Measurements from ENCODE around the gene COL1A1. TPM values are rescaled to one million over a fixed set of nuclear protein-coding genes. Genes with fewer than 3 reads are reported as not detected.

Gene COL1A1
- total RNA-seq, 1 experiment from 2014 or later = 23.4 TPM

GRCh38 chr17:50190603-50191358 is 10.7 kb downstream of the COL1A1 start:
- ChIA-PET POLR2A (no interaction called here), CTCF (interaction anchor here (0.7 to 1.8 kb wide), 4 partner anchors 9 to 98 kb away, joined by 3 to 4 read pairs (median 3); no protein-coding TSS in a partner anchor)
- Histone ChIP-seq H3K9me3 (no peaks in the 10 kb centered on the region), H3K36me3 (ENCODE audit: control insufficient read depth, insufficient read depth, low read length) (no peaks in the 10 kb centered on the region), H3K4me1 (no peaks in the 10 kb centered on the region), H3K4me3 (ENCODE audit: low read depth, low read length) (no peak overlapping the region), H3K27me3 (replicated peaks; ENCODE audit: control insufficient read depth, insufficient read depth, low read length) (no peaks in the 10 kb centered on the region)
- Mint-ChIP-seq H3K27me3 (ENCODE audit: insufficient read depth, unreplicated experiment) (no peaks in the 10 kb centered on the region), H3K9me3 (ENCODE audit: unreplicated experiment) (no peaks in the 10 kb centered on the region), H3K4me3 (ENCODE audit: unreplicated experiment) (no peak overlapping the region), H3K36me3 (ENCODE audit: insufficient read depth, unreplicated experiment) (no peaks in the 10 kb centered on the region), H3K27ac (ENCODE audit: unreplicated experiment) (no peak overlapping the region), H3K4me1 (ENCODE audit: low read depth, unreplicated experiment) (no peaks in the 10 kb centered on the region)
- intact Hi-C loops (cut with micrococcal nuclease; ENCODE audit: unreplicated experiment) = no loop called here
- TF ChIP-seq CTCF (IDR thresholded peaks at IDR 0.05; ENCODE audit: insufficient read depth in 1 of 2, low read depth in 1 of 2, low read length in 1 of 2, severe bottlenecking in 1 of 2, unreplicated experiment in 1 of 2) = no peak
- BruUV-seq (replicated peaks) = no TSS peak
- DNase-seq = no peak

DNA sequence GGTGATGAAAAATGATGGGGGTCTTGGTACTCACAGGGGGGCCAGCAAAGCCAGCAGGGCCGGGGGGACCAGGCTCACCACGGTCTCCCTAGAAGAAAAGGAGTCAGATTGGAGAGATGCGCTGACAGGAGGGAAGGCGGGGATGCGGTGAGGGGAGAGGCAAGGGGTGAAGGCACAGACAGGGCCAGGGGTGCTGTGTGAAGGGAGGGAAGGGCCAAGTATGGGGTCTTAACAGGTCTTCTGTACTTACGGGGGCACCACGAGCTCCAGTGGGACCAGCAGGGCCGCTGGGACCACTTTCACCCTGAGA is 11.2 kb downstream of the COL1A1 start:
- no peak overlapping the region for H3K4me3 Mint-ChIP-seq (ENCODE audit: unreplicated experiment)
- no peak for TF ChIP-seq CTCF (IDR thresholded peaks at IDR 0.05; ENCODE audit: insufficient read depth in 1 of 2, low read depth in 1 of 2, low read length in 1 of 2, severe bottlenecking in 1 of 2, unreplicated experiment in 1 of 2)
- H3K27me3 Mint-ChIP-seq (ENCODE audit: insufficient read depth, unreplicated experiment) = no peaks in the 10 kb centered on the region
- DNase-seq = no peak
- ChIA-PET CTCF (interaction anchor here (0.7 to 1.8 kb wide), 4 partner anchors 10 to 99 kb away, joined by 3 to 4 read pairs (median 3); no protein-coding TSS in a partner anchor), POLR2A (no interaction called here)
- H3K9me3 Mint-ChIP-seq (ENCODE audit: unreplicated experiment) = no peaks in the 10 kb centered on the region
- H3K36me3 Mint-ChIP-seq (ENCODE audit: insufficient read depth, unreplicated experiment) = no peaks in the 10 kb centered on the region
- no TSS peak for BruUV-seq (replicated peaks)
- no peaks in the 10 kb centered on the region for H3K9me3 ChIP-seq
- no peaks in the 10 kb centered on the region for H3K36me3 ChIP-seq (ENCODE audit: control insufficient read depth, insufficient read depth, low read length)
- no peaks in the 10 kb centered on the region for H3K27me3 ChIP-seq (replicated peaks; ENCODE audit: control insufficient read depth, insufficient read depth, low read length)
- intact Hi-C loops (cut with micrococcal nuclease; ENCODE audit: unreplicated experiment) = no loop called here
- no peaks in the 10 kb centered on the region for H3K4me1 Mint-ChIP-seq (ENCODE audit: low read depth, unreplicated experiment)
- no peak overlapping the region for H3K27ac Mint-ChIP-seq (ENCODE audit: unreplicated experiment)
- no peaks in the 10 kb centered on the region for H3K4me1 ChIP-seq
- no peak overlapping the region for H3K4me3 ChIP-seq (ENCODE audit: low read depth, low read length)

GRCh38 chr17:50189550-50190292 is 11.7 kb downstream of the COL1A1 start:
- H3K27ac Mint-ChIP-seq (ENCODE audit: unreplicated experiment) = no peak overlapping the region
- intact Hi-C loops (cut with micrococcal nuclease; ENCODE audit: unreplicated experiment) = no loop called here
- no peak for DNase-seq
- TF ChIP-seq CTCF (IDR thresholded peaks at IDR 0.05; ENCODE audit: insufficient read depth in 1 of 2, low read depth in 1 of 2, low read length in 1 of 2, severe bottlenecking in 1 of 2, unreplicated experiment in 1 of 2) = no peak
- no peaks in the 10 kb centered on the region for H3K36me3 ChIP-seq (ENCODE audit: control insufficient read depth, insufficient read depth, low read length)
- H3K27me3 ChIP-seq (replicated peaks; ENCODE audit: control insufficient read depth, insufficient read depth, low read length) = no peaks in the 10 kb centered on the region
- POLR2A ChIA-PET = no interaction called here
- H3K4me3 Mint-ChIP-seq (ENCODE audit: unreplicated experiment) = no peak overlapping the region
- H3K9me3 ChIP-seq = no peaks in the 10 kb centered on the region
- no peaks in the 10 kb centered on the region for H3K4me1 ChIP-seq
- H3K4me1 Mint-ChIP-seq (ENCODE audit: low read depth, unreplicated experiment) = no peaks in the 10 kb centered on the region
- no peak overlapping the region for H3K4me3 ChIP-seq (ENCODE audit: low read depth, low read length)
- H3K27me3 Mint-ChIP-seq (ENCODE audit: insufficient read depth, unreplicated experiment) = no peaks in the 10 kb centered on the region
- CTCF ChIA-PET = interaction anchor here (0.7 to 1.8 kb wide), 4 partner anchors 11 to 99 kb away, joined by 3 to 4 read pairs (median 3); no protein-coding TSS in a partner anchor
- no peaks in the 10 kb centered on the region for H3K9me3 Mint-ChIP-seq (ENCODE audit: unreplicated experiment)
- no peaks in the 10 kb centered on the region for H3K36me3 Mint-ChIP-seq (ENCODE audit: insufficient read depth, unreplicated experiment)
- no TSS peak for BruUV-seq (replicated peaks)

Measured in Caco-2 (cell line).